Measurements from ENCODE around the gene FBXO44. TPM values are rescaled to one million over a fixed set of nuclear protein-coding genes. Genes with fewer than 3 reads are reported as not detected.

FBXO44 gene
- total RNA-seq, 1 experiment from 2014 or later = 19.3 TPM

DNA sequence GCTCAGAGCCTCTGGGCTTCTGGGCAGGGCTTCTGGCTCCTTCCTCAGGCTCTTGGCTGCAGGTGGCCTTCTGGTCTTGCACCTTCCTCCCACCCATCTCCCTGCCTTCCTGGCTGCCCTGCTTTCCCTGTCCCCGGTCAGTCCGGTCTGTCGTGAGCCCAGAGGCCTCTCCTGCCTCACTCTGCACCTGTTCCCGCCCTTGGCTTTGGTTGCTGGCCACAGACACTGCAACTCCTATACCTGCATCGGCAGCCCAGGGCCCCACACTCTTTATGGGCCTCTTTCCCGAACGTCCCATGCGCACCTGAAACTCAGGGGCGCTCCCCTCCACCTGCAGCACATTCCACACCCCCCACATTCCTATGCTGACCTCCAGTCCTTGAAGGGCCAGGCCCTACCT lies 8.4 kb upstream of the FBXO44 start:
- TF ChIP-seq EZH2 (IDR thresholded peaks at IDR 0.05; ENCODE audit: borderline replicate concordance, low read depth, low read length, poor library complexity, severe bottlenecking) = no peak
- TF ChIP-seq, protein P1, sequence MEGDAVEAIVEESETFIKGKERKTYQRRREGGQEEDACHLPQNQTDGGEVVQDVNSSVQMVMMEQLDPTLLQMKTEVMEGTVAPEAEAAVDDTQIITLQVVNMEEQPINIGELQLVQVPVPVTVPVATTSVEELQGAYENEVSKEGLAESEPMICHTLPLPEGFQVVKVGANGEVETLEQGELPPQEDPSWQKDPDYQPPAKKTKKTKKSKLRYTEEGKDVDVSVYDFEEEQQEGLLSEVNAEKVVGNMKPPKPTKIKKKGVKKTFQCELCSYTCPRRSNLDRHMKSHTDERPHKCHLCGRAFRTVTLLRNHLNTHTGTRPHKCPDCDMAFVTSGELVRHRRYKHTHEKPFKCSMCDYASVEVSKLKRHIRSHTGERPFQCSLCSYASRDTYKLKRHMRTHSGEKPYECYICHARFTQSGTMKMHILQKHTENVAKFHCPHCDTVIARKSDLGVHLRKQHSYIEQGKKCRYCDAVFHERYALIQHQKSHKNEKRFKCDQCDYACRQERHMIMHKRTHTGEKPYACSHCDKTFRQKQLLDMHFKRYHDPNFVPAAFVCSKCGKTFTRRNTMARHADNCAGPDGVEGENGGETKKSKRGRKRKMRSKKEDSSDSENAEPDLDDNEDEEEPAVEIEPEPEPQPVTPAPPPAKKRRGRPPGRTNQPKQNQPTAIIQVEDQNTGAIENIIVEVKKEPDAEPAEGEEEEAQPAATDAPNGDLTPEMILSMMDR (conservative IDR thresholded peaks at IDR 0.05; ENCODE audit: low read depth, low read length) = no peak
- H3K9me3 ChIP-seq (ENCODE audit: low read depth, low read length, poor library complexity, severe bottlenecking) = no peaks in the 10 kb centered on the region
- H3K27me3 ChIP-seq (replicated peaks; ENCODE audit: insufficient read depth, low read depth, low read length, poor library complexity) = no peaks in the 10 kb centered on the region
- CTCF ChIA-PET = interaction anchor here (0.5 to 1.7 kb wide), 8 partner anchors 18 to 608 kb away, joined by 3 to 21 read pairs (median 5); partner anchors contain the start of gene FBXO6
- no peak for DNase-seq (ENCODE audit: low spot score)
- H3K27ac ChIP-seq (ENCODE audit: low read depth, low read length, poor library complexity, severe bottlenecking) = no peak overlapping the region
- POLR2A ChIA-PET (ENCODE audit: low non-redundant PET) = interaction anchor here (0.6 kb wide), 1 partner anchor 383 kb away, joined by 3 read pairs; no protein-coding TSS in a partner anchor
- H3K4me1 ChIP-seq (ENCODE audit: insufficient read depth, low read length, poor library complexity, severe bottlenecking) = peaks cover 15% of the 10 kb centered on the region
- no peaks in the 10 kb centered on the region for H3K36me3 ChIP-seq (ENCODE audit: insufficient read depth, low read length, poor library complexity, severe bottlenecking)
- intact Hi-C loops (cut with micrococcal nuclease; ENCODE audit: unreplicated experiment) = no loop called here
- H3K4me3 ChIP-seq (ENCODE audit: low read depth, low read length, poor library complexity, severe bottlenecking) = no peak overlapping the region
- no TSS peak for BruUV-seq (replicated peaks)

GRCh38 chr1:11647333-11647732 lies 7.3 kb upstream of the FBXO44 start:
- BruUV-seq (replicated peaks) = no TSS peak
- DNase-seq (ENCODE audit: low spot score) = no peak
- no peaks in the 10 kb centered on the region for H3K9me3 ChIP-seq (ENCODE audit: low read depth, low read length, poor library complexity, severe bottlenecking)
- H3K4me3 ChIP-seq (ENCODE audit: low read depth, low read length, poor library complexity, severe bottlenecking) = no peak overlapping the region
- POLR2A ChIA-PET (ENCODE audit: low non-redundant PET) = no interaction called here
- no peaks in the 10 kb centered on the region for H3K36me3 ChIP-seq (ENCODE audit: insufficient read depth, low read length, poor library complexity, severe bottlenecking)
- no peak overlapping the region for H3K27ac ChIP-seq (ENCODE audit: low read depth, low read length, poor library complexity, severe bottlenecking)
- peaks cover 15% of the 10 kb centered on the region for H3K4me1 ChIP-seq (ENCODE audit: insufficient read depth, low read length, poor library complexity, severe bottlenecking)
- intact Hi-C loops (cut with micrococcal nuclease; ENCODE audit: unreplicated experiment) = no loop called here
- no peaks in the 10 kb centered on the region for H3K27me3 ChIP-seq (replicated peaks; ENCODE audit: insufficient read depth, low read depth, low read length, poor library complexity)
- TF ChIP-seq EZH2 (IDR thresholded peaks at IDR 0.05; ENCODE audit: borderline replicate concordance, low read depth, low read length, poor library complexity, severe bottlenecking) = no peak
- TF ChIP-seq, protein P1 (conservative IDR thresholded peaks at IDR 0.05; ENCODE audit: low read depth, low read length) = no peak
- CTCF ChIA-PET = interaction anchor here (0.6 to 1.9 kb wide), 2 partner anchors 72 to 600 kb away, joined by 5 to 9 read pairs; no protein-coding TSS in a partner anchor

GRCh38 chr1:11648039-11648438 lies 6.6 kb upstream of the FBXO44 start:
- no peaks in the 10 kb centered on the region for H3K36me3 ChIP-seq (ENCODE audit: insufficient read depth, low read length, poor library complexity, severe bottlenecking)
- peaks cover 15% of the 10 kb centered on the region for H3K4me1 ChIP-seq (ENCODE audit: insufficient read depth, low read length, poor library complexity, severe bottlenecking)
- no peak for DNase-seq (ENCODE audit: low spot score)
- ChIA-PET CTCF (interaction anchor here (1.9 kb wide), 1 partner anchor 72 kb away, joined by 5 read pairs; no protein-coding TSS in a partner anchor), POLR2A (ENCODE audit: low non-redundant PET) (no interaction called here)
- no TSS peak for BruUV-seq (replicated peaks)
- no peak overlapping the region for H3K4me3 ChIP-seq (ENCODE audit: low read depth, low read length, poor library complexity, severe bottlenecking)
- intact Hi-C loops (cut with micrococcal nuclease; ENCODE audit: unreplicated experiment) = no loop called here
- no peaks in the 10 kb centered on the region for H3K27me3 ChIP-seq (replicated peaks; ENCODE audit: insufficient read depth, low read depth, low read length, poor library complexity)
- no peaks in the 10 kb centered on the region for H3K9me3 ChIP-seq (ENCODE audit: low read depth, low read length, poor library complexity, severe bottlenecking)
- TF ChIP-seq, protein P1 (conservative IDR thresholded peaks at IDR 0.05; ENCODE audit: low read depth, low read length) = no peak
- no peak overlapping the region for H3K27ac ChIP-seq (ENCODE audit: low read depth, low read length, poor library complexity, severe bottlenecking)
